Heart left ventricle (tissue), 16 donors: Measurements from ENCODE around the gene BNIP5. TPM values are rescaled to one million over a fixed set of nuclear protein-coding genes. Genes with fewer than 3 reads are reported as not detected.

Experiments used
- ATAC-seq, 4 donors: fragments of 200-7000 bp; cut with Tn5 transposase; one replicate each; pipeline ENCODE4 v1.9.1; 2020 to 2022; ENCODE audit warnings: moderate library complexity in 4 of 4, mild to moderate bottlenecking in 3 of 4, moderate number of reproducible peaks in 1 of 4
- DNase-seq, 5 donors: peaks; one replicate each; pipeline ENCODE4 v3.0.0-alpha.2; 2020
- H3K27ac ChIP-seq, 12 donors: fragments of 200-600 bp; sonication (generic) in 4 of 12; one replicate each; pipeline versions ENCODE4 v1.5.0 to v1.8.0; 2016 to 2022; ENCODE audit warnings: mild to moderate bottlenecking in 2 of 12
- H3K27me3 ChIP-seq, 9 donors: fragments of 200-600 bp; sonication (generic) in 2 of 9; one replicate each; pipeline versions ENCODE4 v1.5.1 to v1.8.0; 2016 to 2022; ENCODE audit warnings: mild to moderate bottlenecking in 3 of 9
- H3K36me3 ChIP-seq, 9 donors: fragments of 200-600 bp; sonication (generic) in 2 of 9; one replicate each; pipeline versions ENCODE4 v1.5.0 to v1.8.0; 2018 to 2022; ENCODE audit warnings: mild to moderate bottlenecking in 2 of 9
- H3K4me1 ChIP-seq, 12 donors: fragments of 200-600 bp; sonication (generic) in 4 of 12; one replicate each; pipeline versions ENCODE4 v1.5.0 to v1.8.0; 2016 to 2022; ENCODE audit warnings: mild to moderate bottlenecking in 3 of 12
- H3K4me3 ChIP-seq, 12 donors: fragments of 200-600 bp; sonication (generic) in 4 of 12; one replicate each; pipeline versions ENCODE4 v1.5.0 to v1.8.0; 2017 to 2022; ENCODE audit warnings: mild to moderate bottlenecking in 9 of 12, moderate library complexity in 4 of 12
- H3K9me3 ChIP-seq, 12 donors: fragments of 200-600 bp; sonication (generic) in 4 of 12; one replicate each; pipeline versions ENCODE4 v1.5.0 to v1.8.0; 2016 to 2022; ENCODE audit warnings: mild to moderate bottlenecking in 1 of 12
- POLR2A ChIP-seq, 2 donors: fragments of 450-650 bp; IDR thresholded peaks; one replicate each; pipeline ENCODE4 v1.6.1; 2017; ENCODE audit warnings: antibody characterized with exemption in 2 of 2, mild to moderate bottlenecking in 2 of 2, moderate library complexity in 2 of 2
- WGBS, 4 donors: extraction: QIAGEN DNeasy Blood & Tissue Kit in 2 of 4; methylation state at CpG; one replicate each; pipeline versions ENCODE4 v1.1.5 to v1.1.7; 2013 to 2018; 5-methylcytosine and 5-hydroxymethylcytosine counted together
- intact Hi-C, 10 donors: fragments of 100-400 bp; cut with DNase I; formaldehyde crosslinking; loops; one replicate each; pipeline versions ENCODE4 v1.11.1 to v1.14.2; 2022
- long read RNA-seq, 3 donors: library from polyadenylated mRNA; unstranded; transcript quantifications; one replicate each; pipeline ENCODE4 v2.0.0, GENCODE V29; 2020 to 2021
- polyA plus RNA-seq, 2 donors: library from polyadenylated mRNA; stranded (reverse); fragments of 200-250 nt; gene quantifications; one replicate each; pipeline ENCODE4 v1.2.3, GENCODE V29; 2013
- total RNA-seq, 9 donors: library from RNA; depleted of rRNA in 2 of 9; stranded (reverse); fragments of >200 nt in 2 of 9; fragmentation: NEBNext Ultra II Directional in 3 of 9; extraction: Animal tissue kit (Norgen Biotek cat#: 25700) in 3 of 9; gene quantifications; one replicate each; pipeline versions ENCODE4 v1.1.0 to v1.2.4, GENCODE V29; 2016 to 2023
- TF ChIP-seq, protein P1 (sequence below), 12 donors: fragments of 200-600 bp; sonication (generic) in 4 of 12; IDR thresholded peaks; one replicate each; pipeline versions ENCODE4 v1.5.0 to v1.8.0; 2018 to 2022; ENCODE audit warnings: antibody characterized with exemption in 12 of 12, mild to moderate bottlenecking in 5 of 12
- donor health status: ischemic (EF 13 %, LVEDD 7.1; RV severe dilation, severe dysfunction).
- donor health status: healthy with polysubstance abuse.
- donor health status: DM: no; HTN: yes; CAD: no.
- donor health status: DM: no; HTN: no; CAD: no.
- donor health status: ischemic (EF 25% LVEDD 6.9; RV normal size, moderate dysfunction).
- donor health status: ischemic (EF 25% LVEDD 5.7; RV mildly dilated, moderate dysfunction).
- donor health status: healthy.
- donor health status: DM: yes; HTN: yes; CAD: no.
- donor health status: ischemic (EF 35%, LVEDD 5.7; RV mildly dilated, moderate dysfunction).
- donor health status: nonischemic (EF 11% LVEDD 7.7; RV severe dilation, severe dysfunction).
- donor health status: DM: yes; HTN: yes; CAD: no.
- donor health status: PGD.
- donor health status: ischemic (EF 29% LVEDD 5.4; RV normal size, mild dysfunction).
- donor health status: nonischemic (EF 23%, LVEDD 6.1; RV moderate dilation, normal function).

The BNIP5 gene
- total RNA-seq (not detected), polyA plus RNA-seq (not detected)
- long read RNA-seq, donor 1 = 0 reads
- long read RNA-seq, donor 2 = 0 reads
- long read RNA-seq, donor 3 = 0 reads

DNA sequence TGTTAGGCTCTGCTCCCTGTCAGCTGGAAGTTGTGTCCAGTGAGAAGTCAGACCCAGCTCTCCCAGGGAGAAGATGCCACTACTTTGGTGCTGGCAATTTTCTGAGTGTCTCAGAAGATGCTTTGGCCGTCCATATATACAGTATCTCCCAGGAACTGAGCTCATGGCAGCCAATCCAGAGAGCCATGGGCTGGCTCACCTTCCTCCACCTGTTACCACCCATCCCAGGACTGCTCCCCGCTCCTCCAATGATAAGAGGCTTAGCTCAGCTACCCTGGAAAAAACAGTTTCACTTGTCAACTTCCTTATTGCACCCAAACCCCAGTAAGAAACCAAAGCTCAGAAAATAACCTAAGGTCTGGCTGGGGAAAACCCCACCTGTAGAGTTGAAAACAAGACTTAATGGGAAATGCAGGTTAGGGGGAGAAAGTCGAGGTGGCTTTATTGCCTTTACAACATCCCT is at the start of gene BNIP5:
BNIP5 (minus strand) TSS at position 110 of the 463 bp plus-strand sequence. CDS start 6,198 bp downstream, outside the sequence.
- no peak for ATAC-seq
- TF ChIP-seq, protein P1, sequence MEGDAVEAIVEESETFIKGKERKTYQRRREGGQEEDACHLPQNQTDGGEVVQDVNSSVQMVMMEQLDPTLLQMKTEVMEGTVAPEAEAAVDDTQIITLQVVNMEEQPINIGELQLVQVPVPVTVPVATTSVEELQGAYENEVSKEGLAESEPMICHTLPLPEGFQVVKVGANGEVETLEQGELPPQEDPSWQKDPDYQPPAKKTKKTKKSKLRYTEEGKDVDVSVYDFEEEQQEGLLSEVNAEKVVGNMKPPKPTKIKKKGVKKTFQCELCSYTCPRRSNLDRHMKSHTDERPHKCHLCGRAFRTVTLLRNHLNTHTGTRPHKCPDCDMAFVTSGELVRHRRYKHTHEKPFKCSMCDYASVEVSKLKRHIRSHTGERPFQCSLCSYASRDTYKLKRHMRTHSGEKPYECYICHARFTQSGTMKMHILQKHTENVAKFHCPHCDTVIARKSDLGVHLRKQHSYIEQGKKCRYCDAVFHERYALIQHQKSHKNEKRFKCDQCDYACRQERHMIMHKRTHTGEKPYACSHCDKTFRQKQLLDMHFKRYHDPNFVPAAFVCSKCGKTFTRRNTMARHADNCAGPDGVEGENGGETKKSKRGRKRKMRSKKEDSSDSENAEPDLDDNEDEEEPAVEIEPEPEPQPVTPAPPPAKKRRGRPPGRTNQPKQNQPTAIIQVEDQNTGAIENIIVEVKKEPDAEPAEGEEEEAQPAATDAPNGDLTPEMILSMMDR (IDR thresholded peaks at IDR 0.05) = no peak
- TF ChIP-seq POLR2A (IDR thresholded peaks at IDR 0.05) = no peak
- DNase-seq = no peak
- WGBS, 4 donors = 73 to 87% (median 84%) methylated on average over 3 of the region's 3 CpGs
- H3K27me3 ChIP-seq = peaks cover 0 to 36% (median 9%) of the 10 kb centered on the region in 9 donors
- intact Hi-C loops = no loop called here
- H3K4me3 ChIP-seq = no peak within 1 kb of the TSS
- H3K9me3 ChIP-seq = no peaks in the 10 kb centered on the region
- H3K36me3 ChIP-seq = no peaks in the 10 kb centered on the region
- H3K27ac ChIP-seq = no peak within 1 kb of the TSS
- peaks cover 0 to 29% (median 17%) of the 10 kb centered on the region in 12 donors for H3K4me1 ChIP-seq

- no peak for TF ChIP-seq POLR2A (IDR thresholded peaks at IDR 0.05)
- TF ChIP-seq, protein P1 (IDR thresholded peaks at IDR 0.05) = no peak
- no peak overlapping the region for H3K27ac ChIP-seq
- no peak for DNase-seq
- ATAC-seq = no peak
- peaks cover 0 to 9% (median 0%) of the 10 kb centered on the region in 9 donors for H3K27me3 ChIP-seq
- intact Hi-C loops = no loop called here
- no peak overlapping the region for H3K4me3 ChIP-seq
- WGBS, 4 donors = 79 to 85% (median 80%) methylated on average over 2 of the region's 2 CpGs
- H3K4me1 ChIP-seq = peaks cover 0 to 36% (median 12%) of the 10 kb centered on the region in 12 donors
- H3K9me3 ChIP-seq = no peaks in the 10 kb centered on the region
- peaks cover 0 to 8% (median 0%) of the 10 kb centered on the region in 9 donors for H3K36me3 ChIP-seq
Observed at GRCh38 chr6:36384095-36384494, 47.4 kb upstream of the BNIP5 start.

GRCh38 chr6:36383606-36384005 is 46.9 kb upstream of the BNIP5 start:
- peaks cover 0 to 12% (median 0%) of the 10 kb centered on the region in 9 donors for H3K36me3 ChIP-seq
- intact Hi-C loops = no loop called here
- TF ChIP-seq, protein P1 (IDR thresholded peaks at IDR 0.05) = no peak
- no peak for TF ChIP-seq POLR2A (IDR thresholded peaks at IDR 0.05)
- DNase-seq (no peak), ATAC-seq (no peak)
- no peak overlapping the region for H3K27ac ChIP-seq
- peaks cover 0 to 9% (median 0%) of the 10 kb centered on the region in 9 donors for H3K27me3 ChIP-seq
- no peak overlapping the region for H3K4me3 ChIP-seq
- H3K9me3 ChIP-seq = no peaks in the 10 kb centered on the region
- H3K4me1 ChIP-seq = peaks cover 0 to 36% (median 12%) of the 10 kb centered on the region in 12 donors
- 84 to 88% (median 86%) methylated on average over 2 of the region's 2 CpGs for WGBS, 4 donors

- H3K4me1 ChIP-seq = peaks cover 0 to 30% (median 9%) of the 10 kb centered on the region in 12 donors
- H3K27me3 ChIP-seq = peaks cover 0 to 8% (median 0%) of the 10 kb centered on the region in 9 donors
- ATAC-seq (no peak), DNase-seq (no peak)
- no peak overlapping the region for H3K27ac ChIP-seq
- WGBS, 4 donors = 64 to 79% (median 70%) methylated on average over 3 to 4 of the region's 4 CpGs
- TF ChIP-seq POLR2A (IDR thresholded peaks at IDR 0.05) = no peak
- intact Hi-C loops = no loop called here
- no peaks in the 10 kb centered on the region for H3K9me3 ChIP-seq
- H3K36me3 ChIP-seq = peaks cover 0 to 16% (median 0%) of the 10 kb centered on the region in 9 donors
- no peak overlapping the region for H3K4me3 ChIP-seq
Observed at GRCh38 chr6:36382976-36383375, 46.3 kb upstream of the BNIP5 start.
